Body of pancreas (tissue), 4 donors: ENCODE measurements around the gene NDFIP1.

ENCODE experiments used
- CTCF ChIP-seq, 7 experiments: fragments of 450-650 bp in 4 of 7; fragments of 200-600 bp in 3 of 7; sonication (generic) in 3 of 7; IDR thresholded peaks; one replicate each; pipeline ENCODE4 v1.5.1; 2016 to 2019; ENCODE audit warnings: antibody characterized with exemption in 7 of 7
- POLR2A ChIP-seq, 3 donors: fragments of 450-650 bp; IDR thresholded peaks; one replicate each; pipeline ENCODE4 v1.6.1; 2016; ENCODE audit warnings: antibody characterized with exemption in 3 of 3, mild to moderate bottlenecking in 2 of 3

- TF ChIP-seq CTCF (IDR thresholded peaks at IDR 0.05) (no peak), POLR2A (IDR thresholded peaks at IDR 0.05) (no peak)
Measured at GRCh38 chr5:142070734-142071133, 37.8 kb upstream of the NDFIP1 start.
